Keratinocyte (primary cell): ENCODE measurements around the gene CFAP46. TPM values are rescaled to one million over a fixed set of nuclear protein-coding genes. Genes with fewer than 3 reads are reported as not detected.

Source experiments
- DNase-seq: peaks from one replicate; pipeline ENCODE4 v3.0.0-alpha.2; 2011; ENCODE audit warnings: low read depth, missing footprints, low spot score
- FAIRE-seq: peaks from 2 replicates; lab custom pipeline; 2011; peaks lifted over from hg19 to GRCh38; lab: Jason Lieb, UNC
- H2AFZ ChIP-seq: 2 replicates; pipeline ENCODE4 v1.6.0; 2012; ENCODE audit warnings: low read length, control low read depth, inconsistent platforms; ENCODE audit not compliant: control insufficient read depth
- H3K27ac ChIP-seq: 2 replicates; pipeline ENCODE4 v1.5.1; 2011; ENCODE audit warnings: low read length; ENCODE audit not compliant: control insufficient read depth, insufficient read depth
- H3K27me3 ChIP-seq: 3 replicates; pipeline ENCODE4 v1.6.0; 2011; ENCODE audit warnings: low read length; ENCODE audit not compliant: control insufficient read depth, insufficient read depth; ENCODE audit errors: extremely low read depth
- H3K36me3 ChIP-seq, 2 experiments: 2 replicates in 1 of 2; 3 replicates in 1 of 2; pipeline ENCODE4 v1.5.1; 2011; ENCODE audit warnings: low read length in 2 of 2, mild to moderate bottlenecking in 1 of 2; ENCODE audit not compliant: control insufficient read depth in 2 of 2, insufficient read depth in 2 of 2; ENCODE audit errors: extremely low read depth in 1 of 2
- H3K4me1 ChIP-seq: 3 replicates; pipeline ENCODE4 v1.5.1; 2011; ENCODE audit warnings: low read length; ENCODE audit not compliant: control insufficient read depth, insufficient read depth; ENCODE audit errors: extremely low read depth
- H3K4me2 ChIP-seq: 3 replicates; pipeline ENCODE4 v1.6.0; 2011; ENCODE audit warnings: low read depth, low read length; ENCODE audit not compliant: control insufficient read depth, insufficient read depth; ENCODE audit errors: extremely low read depth
- H3K4me3 ChIP-seq, 3 experiments: fragments of 200-600 bp in 1 of 3; sonication (generic) in 1 of 3; 2 replicates in 2 of 3; 3 replicates in 1 of 3; pipeline ENCODE4 v1.5.1; 2011 to 2016; ENCODE audit warnings: low read length in 3 of 3, mild to moderate bottlenecking in 3 of 3, control low read depth in 2 of 3, inconsistent platforms in 1 of 3, low read depth in 1 of 3, mixed read lengths in 1 of 3, mixed run types in 1 of 3, moderate library complexity in 1 of 3; ENCODE audit not compliant: control insufficient read depth in 2 of 3, insufficient read depth in 2 of 3; ENCODE audit errors: extremely low read depth in 1 of 3
- H3K79me2 ChIP-seq: 2 replicates; pipeline ENCODE4 v1.6.0; 2012; ENCODE audit warnings: low read length; ENCODE audit not compliant: control insufficient read depth, insufficient read depth
- H3K9ac ChIP-seq: 3 replicates; pipeline ENCODE4 v1.6.0; 2011; ENCODE audit warnings: low read length; ENCODE audit not compliant: control insufficient read depth, insufficient read depth; ENCODE audit errors: extremely low read depth
- H3K9me1 ChIP-seq: 3 replicates; pipeline ENCODE4 v1.6.0; 2011; ENCODE audit warnings: low read length; ENCODE audit not compliant: control insufficient read depth, insufficient read depth; ENCODE audit errors: extremely low read depth
- H3K9me3 ChIP-seq: 2 replicates; pipeline ENCODE4 v1.5.1; 2012; ENCODE audit warnings: low read depth, low read length; ENCODE audit not compliant: control insufficient read depth
- H4K20me1 ChIP-seq: 3 replicates; pipeline ENCODE4 v1.6.0; 2011; ENCODE audit warnings: low read length; ENCODE audit not compliant: control insufficient read depth, insufficient read depth; ENCODE audit errors: extremely low read depth
- EZH2 ChIP-seq: IDR thresholded peaks from one replicate; pipeline ENCODE4 v1.6.1; 2012; ENCODE audit warnings: inconsistent platforms, mild to moderate bottlenecking, low read length, moderate library complexity
- dilution Hi-C: fragments of 300-500 bp; cut with MboI; formaldehyde crosslinking; loops from one replicate; pipeline ENCODE4 v1.7.0; 2020; ENCODE audit warnings: low sequenced_read_pairs; ENCODE audit not compliant: extremely low pct_ligation_motif_present
- polyA plus RNA-seq, 5 experiments: library from polyadenylated mRNA; depleted of rRNA in 3 of 5; stranded (reverse) in 3 of 5; stranded (forward) in 1 of 5; unstranded in 1 of 5; fragments of >200 nt; gene quantifications; 1 replicate in 1 of 5; 2 replicates in 3 of 5; 3 replicates in 1 of 5; pipeline versions ENCODE4 v1.2.1 to v1.2.3, GENCODE V29; 2011 to 2012; ENCODE audit warnings: missing spikeins in 2 of 5, low read depth in 1 of 5, low replicate concordance in 1 of 5
- TF ChIP-seq, protein P1 (sequence below), 3 experiments: IDR thresholded peaks in 1 of 3; conservative IDR thresholded peaks in 1 of 3; optimal IDR thresholded peaks in 1 of 3; 2 replicates in 2 of 3; 3 replicates in 1 of 3; pipeline versions ENCODE3 to v1.5.1; 2011; ENCODE audit warnings: low read length in 3 of 3, mild to moderate bottlenecking in 3 of 3, moderate library complexity in 2 of 3, control low read depth in 1 of 3, inconsistent platforms in 1 of 3; ENCODE audit not compliant: insufficient read depth in 2 of 3; ENCODE audit errors: extremely low read depth in 1 of 3

Gene CFAP46
- polyA plus RNA-seq, 1 donor (not counting 4 experiments of a cell fraction or from before 2014, with no cell fraction given): 1.00 TPM

DNA sequence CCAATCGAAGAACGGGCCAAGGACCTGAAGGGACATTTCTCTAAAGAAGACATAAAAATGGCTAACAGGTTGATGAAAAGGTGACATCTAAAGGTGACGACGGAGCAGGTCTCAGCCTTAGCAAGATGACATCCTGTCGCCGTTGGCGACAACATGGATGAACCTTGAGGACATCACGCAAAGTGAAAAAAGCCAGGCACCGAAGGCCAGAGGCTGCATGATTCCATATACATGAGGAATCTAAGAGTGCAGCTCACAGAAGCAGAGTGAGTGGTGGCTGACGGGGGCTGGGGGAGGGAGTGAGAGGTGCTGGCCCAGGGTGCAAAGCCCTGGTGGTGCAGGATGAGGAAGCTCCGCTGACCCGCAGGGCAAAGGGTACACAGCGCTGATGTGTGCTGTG, 122.3 kb downstream of the CFAP46 start:
- Histone ChIP-seq H3K4me2 (no peak overlapping the region), H3K9ac (no peak overlapping the region), H3K27me3 (peaks cover 3% of the 10 kb centered on the region), H3K9me1 (no peaks in the 10 kb centered on the region), H3K4me3 (no peak overlapping the region), H3K9me3 (peaks cover 23% of the 10 kb centered on the region), H3K79me2 (no peaks in the 10 kb centered on the region), H2AFZ (no peak overlapping the region), H3K36me3 (no peaks in the 10 kb centered on the region), H3K27ac (no peak overlapping the region), H3K4me1 (no peaks in the 10 kb centered on the region), H4K20me1 (no peaks in the 10 kb centered on the region)
- no peak for TF ChIP-seq EZH2
- TF ChIP-seq, protein P1, sequence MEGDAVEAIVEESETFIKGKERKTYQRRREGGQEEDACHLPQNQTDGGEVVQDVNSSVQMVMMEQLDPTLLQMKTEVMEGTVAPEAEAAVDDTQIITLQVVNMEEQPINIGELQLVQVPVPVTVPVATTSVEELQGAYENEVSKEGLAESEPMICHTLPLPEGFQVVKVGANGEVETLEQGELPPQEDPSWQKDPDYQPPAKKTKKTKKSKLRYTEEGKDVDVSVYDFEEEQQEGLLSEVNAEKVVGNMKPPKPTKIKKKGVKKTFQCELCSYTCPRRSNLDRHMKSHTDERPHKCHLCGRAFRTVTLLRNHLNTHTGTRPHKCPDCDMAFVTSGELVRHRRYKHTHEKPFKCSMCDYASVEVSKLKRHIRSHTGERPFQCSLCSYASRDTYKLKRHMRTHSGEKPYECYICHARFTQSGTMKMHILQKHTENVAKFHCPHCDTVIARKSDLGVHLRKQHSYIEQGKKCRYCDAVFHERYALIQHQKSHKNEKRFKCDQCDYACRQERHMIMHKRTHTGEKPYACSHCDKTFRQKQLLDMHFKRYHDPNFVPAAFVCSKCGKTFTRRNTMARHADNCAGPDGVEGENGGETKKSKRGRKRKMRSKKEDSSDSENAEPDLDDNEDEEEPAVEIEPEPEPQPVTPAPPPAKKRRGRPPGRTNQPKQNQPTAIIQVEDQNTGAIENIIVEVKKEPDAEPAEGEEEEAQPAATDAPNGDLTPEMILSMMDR (optimal IDR thresholded peaks at IDR 0.05 in 1 of 3, IDR thresholded peaks at IDR 0.05 in 1 of 3, conservative IDR thresholded peaks at IDR 0.05 in 1 of 3; ENCODE audit: extremely low read depth in 1 of 3, insufficient read depth in 2 of 3, low read length in 3 of 3): no peak
- dilution Hi-C loops: no loop called here
- FAIRE-seq (no peak), DNase-seq (no peak)

DNA sequence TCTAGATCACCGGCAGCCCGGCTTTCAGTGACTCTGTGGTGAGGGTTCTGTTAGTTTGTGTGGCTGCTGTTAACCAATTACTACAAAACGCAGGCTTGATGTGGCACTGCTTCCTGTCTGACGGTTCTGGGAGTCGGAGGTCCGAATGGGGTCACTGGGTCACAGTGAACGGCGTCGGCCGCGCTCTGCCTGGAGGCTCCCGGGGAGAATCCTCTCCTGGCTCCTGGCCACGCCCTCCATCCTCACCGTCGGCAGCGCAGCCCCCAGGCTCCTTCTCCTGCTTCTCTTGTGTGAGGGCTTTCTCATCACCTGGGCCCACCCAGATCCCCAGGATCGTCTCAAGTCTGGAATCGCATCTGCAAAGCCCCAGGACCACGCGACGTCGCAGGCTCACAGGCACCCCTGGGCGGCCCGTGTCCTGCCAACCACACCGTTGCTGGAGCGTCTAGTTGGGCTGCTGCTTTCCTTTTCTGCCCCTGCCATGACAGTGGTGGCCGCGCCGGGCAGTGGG, 124.6 kb downstream of the CFAP46 start:
- dilution Hi-C loops: no loop called here
- no peaks in the 10 kb centered on the region for H3K36me3 ChIP-seq
- DNase-seq: no peak

More for the DNA sequence above, 124.6 kb downstream of the CFAP46 start:
- Histone ChIP-seq H3K4me1 (no peaks in the 10 kb centered on the region), H3K9ac (no peak overlapping the region), H3K4me3 (no peak overlapping the region), H4K20me1 (no peaks in the 10 kb centered on the region), H3K9me3 (peaks cover 17% of the 10 kb centered on the region), H2AFZ (no peak overlapping the region), H3K79me2 (no peaks in the 10 kb centered on the region), H3K27me3 (peaks cover 3% of the 10 kb centered on the region), H3K4me2 (no peak overlapping the region), H3K27ac (no peak overlapping the region), H3K9me1 (no peaks in the 10 kb centered on the region)
- FAIRE-seq: no peak
- no peak for TF ChIP-seq EZH2
- TF ChIP-seq, protein P1 (optimal IDR thresholded peaks at IDR 0.05 in 1 of 3, IDR thresholded peaks at IDR 0.05 in 1 of 3, conservative IDR thresholded peaks at IDR 0.05 in 1 of 3; ENCODE audit: extremely low read depth in 1 of 3, insufficient read depth in 2 of 3, low read length in 3 of 3): no peak
